K562 (cell line): ENCODE measurements around the gene CISD3. TPM values are rescaled to one million over a fixed set of nuclear protein-coding genes. Genes with fewer than 3 reads are reported as not detected.

ENCODE experiments used
- C11orf30 ChIP-seq: fragments of 450-650 bp; IDR thresholded peaks from 2 replicates; pipeline ENCODE4 v1.6.1; 2016; ENCODE audit warnings: low read depth, mild to moderate bottlenecking
- EHMT2 ChIP-seq: fragments of 450-650 bp; IDR thresholded peaks from 2 replicates; pipeline ENCODE4 v1.6.1; 2018; ENCODE audit warnings: antibody characterized with exemption
- ESRRB ChIP-seq: fragments of 250-450 bp; sonication (Bioruptor Pico); IDR thresholded peaks from 2 replicates; pipeline ENCODE4 v1.5.0; 2020; ENCODE audit warnings: mild to moderate bottlenecking, moderate library complexity, borderline replicate concordance
- GABPB1 ChIP-seq: sonication (generic); formaldehyde crosslinking; IDR thresholded peaks from 2 replicates; pipeline ENCODE4 v1.8.0; 2022; ENCODE audit warnings: mild to moderate bottlenecking, missing genetic modification reagents
- KLF16 ChIP-seq: IDR thresholded peaks from 2 replicates; pipeline ENCODE4 v1.6.1; 2016; ENCODE audit warnings: antibody characterized with exemption
- MEF2D ChIP-seq: conservative IDR thresholded peaks from 2 replicates; pipeline ENCODE4 v1.6.1; 2016; ENCODE audit warnings: low read depth, missing genetic modification characterization, missing compliant biosample characterization
- MTA1 ChIP-seq: fragments of 450-650 bp; IDR thresholded peaks from 2 replicates; pipeline ENCODE4 v1.6.1; 2017; ENCODE audit warnings: borderline replicate concordance
- NR3C1 ChIP-seq: sonication (generic); formaldehyde crosslinking; IDR thresholded peaks from 2 replicates; pipeline ENCODE4 v1.8.1; 2022; ENCODE audit warnings: missing genetic modification reagents
- PBX2 ChIP-seq, 2 experiments: IDR thresholded peaks in 1 of 2; conservative IDR thresholded peaks in 1 of 2; 2 replicates each; pipeline ENCODE4 v1.6.1; 2016; ENCODE audit warnings: low read depth in 2 of 2, mild to moderate bottlenecking in 1 of 2, missing compliant biosample characterization in 1 of 2, missing genetic modification characterization in 1 of 2, moderate library complexity in 1 of 2
- PHB ChIP-seq: fragments of 250-450 bp; sonication (Bioruptor Pico); IDR thresholded peaks from 2 replicates; pipeline ENCODE4 v1.5.0; 2021
- RBM34 ChIP-seq: fragments of 200-400 bp; formaldehyde crosslinking; IDR thresholded peaks from 2 replicates; pipeline ENCODE4 v1.6.1; 2018; ENCODE audit warnings: low read length, borderline replicate concordance; ENCODE audit not compliant: insufficient read depth
- SNIP1 ChIP-seq: fragments of 450-650 bp; IDR thresholded peaks from 2 replicates; pipeline ENCODE4 v1.7.1; 2017; ENCODE audit warnings: low read depth, mild to moderate bottlenecking
- TOE1 ChIP-seq, 2 experiments: fragments of 450-650 bp in 1 of 2; sonication (generic) in 1 of 2; formaldehyde crosslinking in 1 of 2; IDR thresholded peaks; 2 replicates each; pipeline versions ENCODE4 v1.7.1 to v1.8.0; 2016 to 2022; ENCODE audit warnings: borderline replicate concordance in 2 of 2, mild to moderate bottlenecking in 2 of 2, antibody characterized with exemption in 1 of 2, inconsistent platforms in 1 of 2, low read depth in 1 of 2, missing genetic modification reagents in 1 of 2, moderate library complexity in 1 of 2
- WHSC1 ChIP-seq: IDR thresholded peaks from one replicate; pipeline ENCODE4 v1.6.1; 2012; ENCODE audit warnings: low read length, control low read depth, inconsistent platforms
- ZNF764 ChIP-seq: fragments of 250-450 bp; sonication (Bioruptor Pico); IDR thresholded peaks from 2 replicates; pipeline ENCODE4 v1.4.0; 2020; ENCODE audit warnings: low read depth, mild to moderate bottlenecking, moderate library complexity
- polyA plus RNA-seq, 8 experiments: library from polyadenylated mRNA; depleted of rRNA in 4 of 8; stranded (reverse) in 5 of 8; unstranded in 3 of 8; fragments of >200 nt; fragmentation: Nextera tagmentation in 2 of 8; fragmentation: Illumina TruSeq in 1 of 8; extraction: Ambion mirVana in 2 of 8; extraction: Trizol in 1 of 8; gene quantifications; 2 replicates each; pipeline versions ENCODE4 v1.2.1 to v1.2.3, GENCODE V29; 2011 to 2014; ENCODE audit warnings: inconsistent platforms in 1 of 8, missing spikeins in 1 of 8
- total RNA-seq, 7 experiments: library from RNA; depleted of rRNA in 6 of 7; stranded (reverse); fragments of >200 nt in 6 of 7; fragmentation: Illumina TruSeq in 2 of 7; extraction: Trizol in 2 of 7; gene quantifications; 2 replicates each; pipeline versions ENCODE4 v1.2.1 to v1.2.3, GENCODE V29; 2011 to 2021; ENCODE audit warnings: low replicate concordance in 1 of 7
- TF ChIP-seq, protein P1 (sequence below): sonication (generic); formaldehyde crosslinking; IDR thresholded peaks from 2 replicates; pipeline ENCODE4 v1.8.0; 2022; ENCODE audit warnings: mild to moderate bottlenecking, missing genetic modification reagents
- TF ChIP-seq, protein P2 (sequence below): sonication (generic); formaldehyde crosslinking; IDR thresholded peaks from 2 replicates; pipeline ENCODE4 v1.8.0; 2023; ENCODE audit warnings: mild to moderate bottlenecking, missing genetic modification reagents

Gene CISD3
- total and polyA plus RNA-seq, 9 of the 15 experiments (the other 6 are each of a cell fraction or from before 2014, with no cell fraction given), result 5.0 to 60.7 (median 15.7) TPM

GRCh38 chr17:38729886-38730525 lies at the start of gene CISD3 (continued):
- TF ChIP-seq PBX2 (CRISPR knock-in tag; IDR thresholded peaks at IDR 0.05; ENCODE audit: low read depth) (no peak), PBX2 (tag; conservative IDR thresholded peaks at IDR 0.05; ENCODE audit: low read depth) (no peak), WHSC1 (no peak), ZNF764 (no peak), KLF16 (no peak), MTA1 (no peak), NR3C1 (no peak), GABPB1 (CRISPR knock-in tag) (no peak), EHMT2 (no peak), SNIP1 (no peak), MEF2D (tag) (no peak), ESRRB (CRISPR knock-in tag) (no peak), PHB (no peak), TOE1 (IDR thresholded peaks at IDR 0.05; ENCODE audit: borderline replicate concordance) (no peak), TOE1 (CRISPR knock-in tag; IDR thresholded peaks at IDR 0.05; ENCODE audit: borderline replicate concordance, low read depth) (no peak), RBM34 (no peak), C11orf30 (no peak)
- TF ChIP-seq, protein P1, sequence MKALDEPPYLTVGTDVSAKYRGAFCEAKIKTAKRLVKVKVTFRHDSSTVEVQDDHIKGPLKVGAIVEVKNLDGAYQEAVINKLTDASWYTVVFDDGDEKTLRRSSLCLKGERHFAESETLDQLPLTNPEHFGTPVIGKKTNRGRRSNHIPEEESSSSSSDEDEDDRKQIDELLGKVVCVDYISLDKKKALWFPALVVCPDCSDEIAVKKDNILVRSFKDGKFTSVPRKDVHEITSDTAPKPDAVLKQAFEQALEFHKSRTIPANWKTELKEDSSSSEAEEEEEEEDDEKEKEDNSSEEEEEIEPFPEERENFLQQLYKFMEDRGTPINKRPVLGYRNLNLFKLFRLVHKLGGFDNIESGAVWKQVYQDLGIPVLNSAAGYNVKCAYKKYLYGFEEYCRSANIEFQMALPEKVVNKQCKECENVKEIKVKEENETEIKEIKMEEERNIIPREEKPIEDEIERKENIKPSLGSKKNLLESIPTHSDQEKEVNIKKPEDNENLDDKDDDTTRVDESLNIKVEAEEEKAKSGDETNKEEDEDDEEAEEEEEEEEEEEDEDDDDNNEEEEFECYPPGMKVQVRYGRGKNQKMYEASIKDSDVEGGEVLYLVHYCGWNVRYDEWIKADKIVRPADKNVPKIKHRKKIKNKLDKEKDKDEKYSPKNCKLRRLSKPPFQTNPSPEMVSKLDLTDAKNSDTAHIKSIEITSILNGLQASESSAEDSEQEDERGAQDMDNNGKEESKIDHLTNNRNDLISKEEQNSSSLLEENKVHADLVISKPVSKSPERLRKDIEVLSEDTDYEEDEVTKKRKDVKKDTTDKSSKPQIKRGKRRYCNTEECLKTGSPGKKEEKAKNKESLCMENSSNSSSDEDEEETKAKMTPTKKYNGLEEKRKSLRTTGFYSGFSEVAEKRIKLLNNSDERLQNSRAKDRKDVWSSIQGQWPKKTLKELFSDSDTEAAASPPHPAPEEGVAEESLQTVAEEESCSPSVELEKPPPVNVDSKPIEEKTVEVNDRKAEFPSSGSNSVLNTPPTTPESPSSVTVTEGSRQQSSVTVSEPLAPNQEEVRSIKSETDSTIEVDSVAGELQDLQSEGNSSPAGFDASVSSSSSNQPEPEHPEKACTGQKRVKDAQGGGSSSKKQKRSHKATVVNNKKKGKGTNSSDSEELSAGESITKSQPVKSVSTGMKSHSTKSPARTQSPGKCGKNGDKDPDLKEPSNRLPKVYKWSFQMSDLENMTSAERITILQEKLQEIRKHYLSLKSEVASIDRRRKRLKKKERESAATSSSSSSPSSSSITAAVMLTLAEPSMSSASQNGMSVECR (CRISPR knock-in tag), result no peak; the same call in 1 of the 2 replicates
- TF ChIP-seq, protein P2, sequence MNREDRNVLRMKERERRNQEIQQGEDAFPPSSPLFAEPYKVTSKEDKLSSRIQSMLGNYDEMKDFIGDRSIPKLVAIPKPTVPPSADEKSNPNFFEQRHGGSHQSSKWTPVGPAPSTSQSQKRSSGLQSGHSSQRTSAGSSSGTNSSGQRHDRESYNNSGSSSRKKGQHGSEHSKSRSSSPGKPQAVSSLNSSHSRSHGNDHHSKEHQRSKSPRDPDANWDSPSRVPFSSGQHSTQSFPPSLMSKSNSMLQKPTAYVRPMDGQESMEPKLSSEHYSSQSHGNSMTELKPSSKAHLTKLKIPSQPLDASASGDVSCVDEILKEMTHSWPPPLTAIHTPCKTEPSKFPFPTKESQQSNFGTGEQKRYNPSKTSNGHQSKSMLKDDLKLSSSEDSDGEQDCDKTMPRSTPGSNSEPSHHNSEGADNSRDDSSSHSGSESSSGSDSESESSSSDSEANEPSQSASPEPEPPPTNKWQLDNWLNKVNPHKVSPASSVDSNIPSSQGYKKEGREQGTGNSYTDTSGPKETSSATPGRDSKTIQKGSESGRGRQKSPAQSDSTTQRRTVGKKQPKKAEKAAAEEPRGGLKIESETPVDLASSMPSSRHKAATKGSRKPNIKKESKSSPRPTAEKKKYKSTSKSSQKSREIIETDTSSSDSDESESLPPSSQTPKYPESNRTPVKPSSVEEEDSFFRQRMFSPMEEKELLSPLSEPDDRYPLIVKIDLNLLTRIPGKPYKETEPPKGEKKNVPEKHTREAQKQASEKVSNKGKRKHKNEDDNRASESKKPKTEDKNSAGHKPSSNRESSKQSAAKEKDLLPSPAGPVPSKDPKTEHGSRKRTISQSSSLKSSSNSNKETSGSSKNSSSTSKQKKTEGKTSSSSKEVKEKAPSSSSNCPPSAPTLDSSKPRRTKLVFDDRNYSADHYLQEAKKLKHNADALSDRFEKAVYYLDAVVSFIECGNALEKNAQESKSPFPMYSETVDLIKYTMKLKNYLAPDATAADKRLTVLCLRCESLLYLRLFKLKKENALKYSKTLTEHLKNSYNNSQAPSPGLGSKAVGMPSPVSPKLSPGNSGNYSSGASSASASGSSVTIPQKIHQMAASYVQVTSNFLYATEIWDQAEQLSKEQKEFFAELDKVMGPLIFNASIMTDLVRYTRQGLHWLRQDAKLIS (CRISPR knock-in tag), result no peak
